ENCODE data around the gene PROSER2.

DNA sequence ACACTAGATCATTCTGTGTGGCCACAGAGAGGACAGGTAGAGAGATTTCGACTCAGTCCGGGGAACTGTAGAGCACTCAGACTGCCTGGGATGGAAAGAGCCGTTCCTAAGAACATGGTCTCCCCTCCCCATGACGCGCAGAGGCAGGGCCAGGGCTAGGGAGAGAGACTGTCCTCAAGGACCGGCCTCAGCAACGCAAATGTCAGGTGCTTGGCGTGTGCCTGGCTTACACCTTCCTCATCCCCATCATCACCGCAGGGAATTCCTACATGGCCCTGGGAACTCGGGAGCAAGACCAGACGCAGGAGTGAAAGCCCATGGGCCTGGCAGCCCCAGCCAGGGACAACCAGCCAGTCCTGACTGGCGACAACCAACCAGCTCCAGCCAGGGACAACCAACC is 55.6 kb downstream of the PROSER2 start:
- TF ChIP-seq, protein P1, sequence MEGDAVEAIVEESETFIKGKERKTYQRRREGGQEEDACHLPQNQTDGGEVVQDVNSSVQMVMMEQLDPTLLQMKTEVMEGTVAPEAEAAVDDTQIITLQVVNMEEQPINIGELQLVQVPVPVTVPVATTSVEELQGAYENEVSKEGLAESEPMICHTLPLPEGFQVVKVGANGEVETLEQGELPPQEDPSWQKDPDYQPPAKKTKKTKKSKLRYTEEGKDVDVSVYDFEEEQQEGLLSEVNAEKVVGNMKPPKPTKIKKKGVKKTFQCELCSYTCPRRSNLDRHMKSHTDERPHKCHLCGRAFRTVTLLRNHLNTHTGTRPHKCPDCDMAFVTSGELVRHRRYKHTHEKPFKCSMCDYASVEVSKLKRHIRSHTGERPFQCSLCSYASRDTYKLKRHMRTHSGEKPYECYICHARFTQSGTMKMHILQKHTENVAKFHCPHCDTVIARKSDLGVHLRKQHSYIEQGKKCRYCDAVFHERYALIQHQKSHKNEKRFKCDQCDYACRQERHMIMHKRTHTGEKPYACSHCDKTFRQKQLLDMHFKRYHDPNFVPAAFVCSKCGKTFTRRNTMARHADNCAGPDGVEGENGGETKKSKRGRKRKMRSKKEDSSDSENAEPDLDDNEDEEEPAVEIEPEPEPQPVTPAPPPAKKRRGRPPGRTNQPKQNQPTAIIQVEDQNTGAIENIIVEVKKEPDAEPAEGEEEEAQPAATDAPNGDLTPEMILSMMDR (CRISPR knock-in tag; IDR thresholded peaks at IDR 0.05) = no peak
- no peak for TF ChIP-seq ZFX (CRISPR knock-in tag; IDR thresholded peaks at IDR 0.05; ENCODE audit: low read depth)
- no peak for TF ChIP-seq MYNN (CRISPR knock-in tag; IDR thresholded peaks at IDR 0.05; ENCODE audit: low read depth)

All from HepG2 (cell line).